ENCODE results near the gene AP2A1.

AP2A1 gene

DNA sequence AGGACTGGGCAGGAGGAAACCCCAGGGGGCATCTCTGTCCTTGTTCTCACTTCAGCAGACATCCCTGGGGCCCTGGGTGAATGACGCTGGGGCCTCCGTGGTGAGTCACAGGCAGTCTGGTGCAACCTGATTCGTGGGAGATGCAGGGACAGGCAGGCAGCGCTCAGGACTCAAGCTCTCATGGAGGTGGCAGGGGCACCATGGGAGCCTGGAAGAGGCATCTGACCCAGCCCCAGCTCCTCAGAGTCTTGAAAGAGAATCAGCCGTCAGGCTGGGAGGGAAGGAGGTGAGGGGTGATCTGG, 70.2 kb downstream of the AP2A1 start:
- FAIRE-seq, result no peak
- no peak for DNase-seq (ENCODE audit: insufficient read length, low spot score)
- TF ChIP-seq, protein P1, sequence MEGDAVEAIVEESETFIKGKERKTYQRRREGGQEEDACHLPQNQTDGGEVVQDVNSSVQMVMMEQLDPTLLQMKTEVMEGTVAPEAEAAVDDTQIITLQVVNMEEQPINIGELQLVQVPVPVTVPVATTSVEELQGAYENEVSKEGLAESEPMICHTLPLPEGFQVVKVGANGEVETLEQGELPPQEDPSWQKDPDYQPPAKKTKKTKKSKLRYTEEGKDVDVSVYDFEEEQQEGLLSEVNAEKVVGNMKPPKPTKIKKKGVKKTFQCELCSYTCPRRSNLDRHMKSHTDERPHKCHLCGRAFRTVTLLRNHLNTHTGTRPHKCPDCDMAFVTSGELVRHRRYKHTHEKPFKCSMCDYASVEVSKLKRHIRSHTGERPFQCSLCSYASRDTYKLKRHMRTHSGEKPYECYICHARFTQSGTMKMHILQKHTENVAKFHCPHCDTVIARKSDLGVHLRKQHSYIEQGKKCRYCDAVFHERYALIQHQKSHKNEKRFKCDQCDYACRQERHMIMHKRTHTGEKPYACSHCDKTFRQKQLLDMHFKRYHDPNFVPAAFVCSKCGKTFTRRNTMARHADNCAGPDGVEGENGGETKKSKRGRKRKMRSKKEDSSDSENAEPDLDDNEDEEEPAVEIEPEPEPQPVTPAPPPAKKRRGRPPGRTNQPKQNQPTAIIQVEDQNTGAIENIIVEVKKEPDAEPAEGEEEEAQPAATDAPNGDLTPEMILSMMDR (IDR thresholded peaks at IDR 0.05; ENCODE audit: insufficient read depth, missing control alignments), result no peak

DNA sequence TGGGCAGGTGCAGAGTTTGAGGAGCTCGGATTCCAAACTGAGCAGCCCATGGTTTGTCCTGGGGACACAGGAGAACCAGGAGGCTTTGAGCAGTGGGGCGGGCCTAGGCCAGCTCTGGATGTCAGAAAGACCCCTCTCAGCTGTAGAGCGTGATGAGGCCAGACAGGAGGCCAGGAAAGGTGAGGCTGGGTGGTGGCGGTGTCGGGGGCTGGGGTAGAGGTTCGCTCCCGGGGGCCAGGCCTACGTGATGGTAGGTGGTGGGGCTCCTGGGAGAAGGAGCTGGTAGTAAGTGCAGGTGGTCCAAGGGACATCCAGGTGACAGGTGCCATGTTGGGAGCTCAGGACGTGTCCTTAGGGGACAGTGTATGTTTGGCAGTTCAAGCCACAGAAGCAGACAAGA, 70.6 kb downstream of the AP2A1 start:
- FAIRE-seq, result no peak
- TF ChIP-seq, protein P1 (IDR thresholded peaks at IDR 0.05; ENCODE audit: insufficient read depth, missing control alignments), result no peak
- no peak for DNase-seq (ENCODE audit: insufficient read length, low spot score)

DNA sequence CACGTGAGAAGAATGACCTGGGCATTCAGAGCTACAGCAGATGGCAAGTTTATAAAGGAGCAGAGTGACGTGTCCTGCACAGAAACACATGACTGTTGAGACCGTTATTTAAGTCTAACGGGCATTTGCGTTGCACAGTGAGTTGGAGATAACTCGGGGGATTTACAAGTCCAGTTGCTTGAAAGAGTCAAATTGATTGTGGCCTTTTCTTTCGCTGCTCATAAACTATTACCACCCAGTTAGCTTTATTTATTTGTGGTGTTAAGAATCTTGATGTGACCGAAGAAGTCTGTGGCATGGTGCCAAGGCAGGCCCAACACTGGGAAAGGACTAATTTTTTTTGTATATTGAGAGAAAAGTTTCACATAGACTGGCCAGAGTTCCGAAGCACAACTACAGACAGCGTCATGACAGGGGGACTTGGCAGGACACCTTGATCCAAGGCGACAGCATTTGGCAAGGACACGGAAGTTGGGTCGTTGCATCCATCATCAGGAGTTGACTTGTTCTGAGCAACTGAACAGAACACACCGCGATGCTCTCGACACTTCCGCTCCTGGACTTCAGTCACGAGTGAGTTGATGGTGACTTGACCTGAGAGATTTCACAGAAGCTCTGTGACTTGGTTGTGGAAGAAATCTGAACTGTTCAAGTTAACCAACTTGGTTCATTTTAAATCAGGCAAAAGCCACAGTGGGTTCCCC, 72.2 kb downstream of the AP2A1 start:
- TF ChIP-seq, protein P1 (IDR thresholded peaks at IDR 0.05; ENCODE audit: insufficient read depth, missing control alignments), result no peak
- FAIRE-seq (no peak), DNase-seq (ENCODE audit: insufficient read length, low spot score) (no peak)

DNA sequence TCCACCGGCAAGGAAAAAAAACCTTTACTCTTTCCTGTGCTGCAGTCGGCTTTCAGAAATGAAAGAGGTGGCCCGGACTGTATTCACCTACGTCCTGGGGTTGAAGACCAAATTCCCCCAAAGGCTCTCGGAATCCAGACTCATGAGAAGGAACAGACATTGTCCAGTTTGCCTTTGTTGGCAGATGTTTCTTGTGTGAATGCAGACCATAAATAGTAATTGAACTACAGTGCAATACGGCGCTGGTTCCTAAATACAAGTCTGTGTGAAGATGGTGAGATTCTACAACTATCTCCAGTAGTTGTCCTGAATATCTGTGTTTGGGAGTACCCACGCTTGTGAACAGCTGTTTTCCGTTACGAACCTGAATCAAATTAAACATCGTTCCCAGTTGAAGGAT, 72.9 kb downstream of the AP2A1 start:
- no peak for DNase-seq (ENCODE audit: insufficient read length, low spot score)
- TF ChIP-seq, protein P1 (IDR thresholded peaks at IDR 0.05; ENCODE audit: insufficient read depth, missing control alignments), result no peak
- no peak for FAIRE-seq

DNA sequence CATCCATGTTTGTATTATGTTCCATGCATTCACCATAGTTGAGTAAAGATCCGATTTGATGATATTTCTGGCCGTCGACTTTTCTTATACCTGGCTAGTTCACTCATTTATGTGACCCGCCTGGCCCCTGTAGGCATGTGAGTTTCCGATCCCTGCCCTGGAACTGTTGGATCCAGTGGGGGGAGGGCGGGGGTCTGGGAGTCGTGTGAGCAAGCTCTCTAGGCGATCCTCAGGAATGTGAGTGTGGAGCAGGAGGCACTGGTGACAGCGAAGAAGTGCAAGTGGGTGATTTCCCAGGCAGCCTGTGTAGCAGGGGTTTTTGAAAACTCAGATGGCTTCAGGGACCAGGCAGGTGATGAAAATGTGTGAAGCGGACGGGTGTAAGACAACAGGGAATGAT, 73.5 kb downstream of the AP2A1 start:
- FAIRE-seq (no peak), DNase-seq (ENCODE audit: insufficient read length, low spot score) (no peak)
- TF ChIP-seq, protein P1 (IDR thresholded peaks at IDR 0.05; ENCODE audit: insufficient read depth, missing control alignments), result no peak

GRCh38 chr19:49840736-49841249, 74.0 kb downstream of the AP2A1 start:
- TF ChIP-seq, protein P1 (IDR thresholded peaks at IDR 0.05; ENCODE audit: insufficient read depth, missing control alignments), result no peak
- FAIRE-seq (no peak), DNase-seq (ENCODE audit: insufficient read length, low spot score) (no peak)

DNA sequence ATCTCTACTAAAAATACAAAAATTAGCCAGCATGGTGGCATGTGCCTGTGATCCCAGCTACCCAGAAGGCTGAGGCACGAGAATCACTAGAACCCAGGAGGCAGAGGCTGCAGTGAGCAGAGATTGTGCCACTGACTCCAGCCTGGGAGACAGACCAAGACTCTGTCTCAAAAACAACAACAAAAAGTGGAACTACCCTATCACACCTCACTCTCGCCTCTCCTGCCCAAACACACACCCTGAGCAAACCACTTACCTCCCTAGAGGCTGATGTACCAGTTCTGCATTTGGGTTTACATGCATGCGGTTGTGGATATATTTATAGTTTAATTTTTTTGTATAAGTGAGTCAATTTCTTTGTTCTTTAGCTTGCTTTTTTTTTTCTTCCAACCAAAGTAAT, 76.5 kb downstream of the AP2A1 start:
- DNase-seq (ENCODE audit: insufficient read length, low spot score) (no peak), FAIRE-seq (no peak)
- TF ChIP-seq, protein P1 (IDR thresholded peaks at IDR 0.05; ENCODE audit: insufficient read depth, missing control alignments), result no peak
